GM12873 (cell line): Measurements from ENCODE around the gene NEK4.

Experiments used
- TF ChIP-seq, protein P1 (sequence below): IDR thresholded peaks from 2 replicates; pipeline ENCODE4 v1.5.1; 2012; ENCODE audit warnings: low read depth, mild to moderate bottlenecking, moderate library complexity, low read length, control low read depth; ENCODE audit not compliant: insufficient read depth; ENCODE audit errors: missing control alignments

Gene NEK4

DNA sequence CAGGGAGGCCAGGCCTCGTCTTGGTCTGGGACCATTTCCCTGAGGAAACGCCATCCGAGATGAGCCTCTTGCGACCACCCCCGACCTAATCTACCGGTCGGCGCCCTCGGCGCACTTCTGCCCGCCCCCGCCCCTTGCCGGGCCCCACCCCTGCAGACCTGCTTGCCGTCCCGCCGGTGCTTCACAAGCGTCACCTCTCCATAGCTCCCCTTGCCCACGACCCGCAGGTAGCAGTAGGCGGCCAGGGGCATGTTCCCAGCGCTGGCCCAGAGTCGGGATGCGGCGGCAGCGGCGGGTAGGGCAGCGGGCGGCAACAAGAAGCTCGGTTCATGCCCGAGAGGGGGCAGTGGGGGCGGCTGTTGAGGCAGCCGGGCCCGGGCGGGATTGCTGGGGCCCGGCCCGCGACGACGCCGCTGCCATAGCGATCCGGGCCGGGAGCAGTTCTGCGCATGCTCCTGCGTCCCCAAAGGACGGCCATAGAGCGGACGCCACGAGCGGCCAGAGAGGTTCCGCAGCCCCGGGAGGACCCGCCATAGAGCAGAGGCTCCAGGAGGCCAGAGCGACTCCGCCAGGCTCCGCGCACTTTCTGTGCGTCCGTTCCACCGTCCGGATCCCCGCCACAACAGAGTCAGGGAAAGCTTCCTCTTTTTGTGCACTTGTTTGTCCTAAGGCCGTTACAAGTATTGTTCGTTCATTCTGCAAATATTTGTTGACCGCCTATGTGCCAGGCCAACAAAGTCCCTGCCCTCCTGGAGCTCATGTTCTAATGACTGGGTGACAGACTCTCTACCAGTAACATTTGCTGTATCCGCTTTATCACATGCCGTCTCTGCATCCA, at the start of gene NEK4:
Gene NEK4, minus strand, starts transcription at position 445 of the 838 bp plus-strand sequence. Its CDS starts 194 bp downstream, at position 251.
- TF ChIP-seq, protein P1, sequence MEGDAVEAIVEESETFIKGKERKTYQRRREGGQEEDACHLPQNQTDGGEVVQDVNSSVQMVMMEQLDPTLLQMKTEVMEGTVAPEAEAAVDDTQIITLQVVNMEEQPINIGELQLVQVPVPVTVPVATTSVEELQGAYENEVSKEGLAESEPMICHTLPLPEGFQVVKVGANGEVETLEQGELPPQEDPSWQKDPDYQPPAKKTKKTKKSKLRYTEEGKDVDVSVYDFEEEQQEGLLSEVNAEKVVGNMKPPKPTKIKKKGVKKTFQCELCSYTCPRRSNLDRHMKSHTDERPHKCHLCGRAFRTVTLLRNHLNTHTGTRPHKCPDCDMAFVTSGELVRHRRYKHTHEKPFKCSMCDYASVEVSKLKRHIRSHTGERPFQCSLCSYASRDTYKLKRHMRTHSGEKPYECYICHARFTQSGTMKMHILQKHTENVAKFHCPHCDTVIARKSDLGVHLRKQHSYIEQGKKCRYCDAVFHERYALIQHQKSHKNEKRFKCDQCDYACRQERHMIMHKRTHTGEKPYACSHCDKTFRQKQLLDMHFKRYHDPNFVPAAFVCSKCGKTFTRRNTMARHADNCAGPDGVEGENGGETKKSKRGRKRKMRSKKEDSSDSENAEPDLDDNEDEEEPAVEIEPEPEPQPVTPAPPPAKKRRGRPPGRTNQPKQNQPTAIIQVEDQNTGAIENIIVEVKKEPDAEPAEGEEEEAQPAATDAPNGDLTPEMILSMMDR: no peak

DNA sequence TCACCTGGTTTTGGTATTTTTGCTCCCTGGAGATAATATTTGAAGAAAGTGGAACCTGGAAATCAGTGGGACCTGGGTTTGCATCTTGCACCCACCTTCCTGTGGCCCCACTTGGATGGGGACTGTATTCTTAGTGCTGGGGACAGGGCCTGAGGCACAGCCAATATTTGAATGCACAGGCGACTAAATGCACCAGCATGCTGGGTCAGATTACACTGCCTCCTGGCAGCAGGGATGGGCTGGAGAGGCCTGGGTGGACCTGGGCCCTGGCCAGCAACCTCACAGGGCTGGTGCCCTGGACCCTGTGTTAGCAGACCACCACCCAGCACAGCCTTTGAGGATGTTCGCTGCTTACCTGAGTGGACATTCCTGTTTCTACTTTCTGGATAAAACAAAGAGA, 49.2 kb upstream of the NEK4 start:
- TF ChIP-seq, protein P1: no peak

DNA sequence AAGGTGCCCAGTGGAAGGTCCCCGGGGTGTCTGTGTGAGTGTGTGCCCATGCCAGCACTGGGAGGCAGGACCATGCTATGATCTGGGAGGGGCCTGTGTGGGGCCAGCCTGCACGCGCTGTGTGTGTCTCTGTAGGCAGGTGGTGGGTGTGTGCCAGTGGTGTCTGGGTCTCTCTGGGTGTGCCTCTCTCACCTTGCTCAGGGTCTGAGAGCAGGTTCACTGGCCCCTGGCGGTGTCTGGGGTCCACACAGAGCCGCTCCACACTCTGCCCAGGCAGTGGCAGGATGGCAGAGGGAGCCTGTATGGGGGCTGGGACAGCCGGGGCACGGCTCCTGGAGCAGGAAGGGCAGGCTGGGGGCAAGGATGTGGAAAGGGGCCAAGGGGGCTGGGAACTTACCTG, 47.1 kb upstream of the NEK4 start:
- TF ChIP-seq, protein P1: no peak

DNA sequence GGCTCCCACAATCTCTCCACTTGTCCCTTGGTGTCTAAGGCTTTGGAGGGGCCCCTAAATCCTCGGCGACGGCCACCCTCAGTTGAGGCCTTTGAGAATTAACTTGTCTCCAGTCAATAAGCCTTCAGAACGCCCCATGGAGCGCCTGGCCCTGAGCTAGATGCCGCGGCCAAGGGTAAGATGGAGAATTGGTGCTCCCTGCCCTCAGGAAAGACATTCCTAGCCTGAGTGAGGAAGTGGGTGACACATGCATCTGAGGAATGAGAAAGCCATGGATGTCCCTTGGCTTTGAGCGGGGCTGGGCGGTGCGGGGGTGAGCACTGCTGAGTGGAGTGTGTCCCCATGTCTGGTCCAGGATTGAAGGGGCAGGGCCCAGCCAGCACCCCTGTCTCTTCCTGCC, 46.5 kb upstream of the NEK4 start:
- TF ChIP-seq, protein P1: no peak

DNA sequence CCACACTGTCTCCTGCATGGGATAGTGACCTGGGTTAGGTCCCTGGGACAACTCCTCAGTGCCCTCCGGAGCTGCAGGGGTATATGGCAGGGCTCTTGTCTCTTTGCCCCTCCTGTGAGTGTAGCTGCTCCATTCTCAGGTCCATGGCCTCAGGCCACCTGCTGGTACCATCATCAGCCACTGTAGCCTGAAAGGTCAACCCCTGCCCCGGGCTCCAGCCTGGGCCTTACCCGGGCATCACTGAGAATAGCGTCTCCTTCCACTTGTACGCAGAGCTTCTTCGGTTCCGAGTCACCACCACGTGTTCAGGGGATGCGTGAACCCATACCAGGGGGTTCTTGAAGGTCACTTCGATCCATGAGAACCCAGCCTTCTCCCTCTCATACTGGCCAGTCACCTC, 45.9 kb upstream of the NEK4 start:
- TF ChIP-seq, protein P1: no peak

DNA sequence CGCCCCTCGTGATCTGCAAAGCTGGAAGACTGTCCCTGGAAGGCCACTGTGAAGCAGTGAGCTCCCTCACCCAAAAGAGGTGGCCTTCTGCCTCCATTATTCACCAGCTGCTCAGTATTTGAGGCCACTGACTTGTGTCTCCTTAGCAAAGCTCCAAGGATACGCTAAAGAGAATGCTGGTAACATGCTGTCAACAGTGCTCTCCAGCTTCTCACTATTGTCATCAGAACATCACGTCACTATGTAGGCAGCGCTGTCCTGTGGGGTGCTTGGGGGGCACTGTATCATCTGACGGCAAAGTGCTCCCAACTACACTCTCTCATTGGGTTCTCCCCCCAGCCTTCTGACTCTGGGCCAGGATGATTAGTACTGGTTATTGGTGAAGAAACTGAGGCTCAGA, 45.5 kb upstream of the NEK4 start:
- TF ChIP-seq, protein P1: no peak

DNA sequence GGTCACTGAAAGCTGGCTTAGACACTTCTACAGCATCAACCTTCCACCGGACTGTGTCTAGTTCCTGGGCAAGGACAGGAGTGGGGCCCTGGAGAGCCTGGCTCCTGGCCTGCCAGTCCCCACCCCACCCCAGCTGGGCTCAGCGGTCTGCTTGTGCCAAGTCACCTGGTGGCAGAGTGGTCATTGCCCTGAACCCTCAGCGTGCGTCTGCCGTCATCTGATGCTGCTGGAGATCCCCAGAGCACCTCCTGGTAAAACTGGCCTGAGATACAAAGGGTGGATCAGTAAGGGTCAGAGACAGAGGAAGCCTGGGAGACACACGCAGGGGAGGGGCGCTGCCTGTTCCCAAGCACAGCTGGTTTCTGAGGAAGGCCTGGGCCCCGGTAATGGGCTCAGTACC, 43.1 kb upstream of the NEK4 start:
- TF ChIP-seq, protein P1: no peak
